Ascending aorta (tissue), 2 donors: ENCODE measurements around the gene CFAP70. TPM values are rescaled to one million over a fixed set of nuclear protein-coding genes. Genes with fewer than 3 reads are reported as not detected.

Experiments
- DNase-seq, 2 donors: peaks; one replicate each; pipeline ENCODE4 v3.0.0-alpha.2; 2019; ENCODE audit warnings: low spot score in 2 of 2
- H3K27ac ChIP-seq, 2 donors: fragments of 200-600 bp; sonication (generic); one replicate each; pipeline ENCODE4 v1.5.1; 2016 to 2017; ENCODE audit warnings: mild to moderate bottlenecking in 1 of 2
- H3K27me3 ChIP-seq: fragments of 200-600 bp; sonication (generic); one replicate; pipeline ENCODE4 v1.5.1; 2017
- H3K36me3 ChIP-seq, 2 donors: fragments of 200-600 bp; sonication (generic); one replicate each; pipeline ENCODE4 v1.5.1; 2016
- H3K4me1 ChIP-seq, 2 donors: fragments of 200-600 bp; sonication (generic); one replicate each; pipeline ENCODE4 v1.5.1; 2016 to 2017; ENCODE audit warnings: mild to moderate bottlenecking in 1 of 2
- H3K4me3 ChIP-seq, 2 donors: fragments of 200-600 bp; sonication (generic); one replicate each; pipeline ENCODE4 v1.5.1; 2016 to 2017; ENCODE audit warnings: mild to moderate bottlenecking in 1 of 2
- H3K9me3 ChIP-seq, 2 donors: fragments of 200-600 bp; sonication (generic); one replicate each; pipeline ENCODE4 v1.5.1; 2016
- intact Hi-C: fragments of 100-400 bp; cut with DNase I; formaldehyde crosslinking; loops from one replicate; pipeline ENCODE4 v1.15.1; 2023
- total RNA-seq: library from RNA; depleted of rRNA; stranded (reverse); fragments of >200 nt; gene quantifications from one replicate; pipeline ENCODE4 v1.1.0, GENCODE V29; 2016
- TF ChIP-seq, protein P1 (sequence below), 3 experiments: fragments of 200-600 bp in 2 of 3; fragments of 450-650 bp in 1 of 3; sonication (generic) in 2 of 3; IDR thresholded peaks; one replicate each; pipeline ENCODE4 v1.5.1; 2016 to 2019; ENCODE audit warnings: antibody characterized with exemption in 3 of 3, mild to moderate bottlenecking in 1 of 3, moderate library complexity in 1 of 3

CFAP70 gene
- total RNA-seq, 1 donor from 2014 or later: not detected

GRCh38 chr10:73252445-73253224, 106.0 kb downstream of the CFAP70 start, which contains the start of gene MRPS16:
Gene MRPS16 (minus strand): TSS chr10:73252644. CDS start chr10:73252482, 162 bp downstream.
- peaks cover 7 to 17% of the 10 kb centered on the region in 2 donors for H3K4me1 ChIP-seq
- H3K27me3 ChIP-seq: no peaks in the 10 kb centered on the region
- intact Hi-C loops: loop anchor here (2.0 to 5.0 kb wide), 2 partner anchors 156 to 245 kb away; partner anchors contain the start of genes P4HA1 and PPP3CB
- H3K4me3 ChIP-seq: peak within 1 kb of the TSS; percentile 74 to 89
- peak within 1 kb of the TSS; percentile 91 to 92 for H3K27ac ChIP-seq
- H3K36me3 ChIP-seq: peaks cover 0 to 11% of the 10 kb centered on the region in 2 donors
- TF ChIP-seq, protein P1, sequence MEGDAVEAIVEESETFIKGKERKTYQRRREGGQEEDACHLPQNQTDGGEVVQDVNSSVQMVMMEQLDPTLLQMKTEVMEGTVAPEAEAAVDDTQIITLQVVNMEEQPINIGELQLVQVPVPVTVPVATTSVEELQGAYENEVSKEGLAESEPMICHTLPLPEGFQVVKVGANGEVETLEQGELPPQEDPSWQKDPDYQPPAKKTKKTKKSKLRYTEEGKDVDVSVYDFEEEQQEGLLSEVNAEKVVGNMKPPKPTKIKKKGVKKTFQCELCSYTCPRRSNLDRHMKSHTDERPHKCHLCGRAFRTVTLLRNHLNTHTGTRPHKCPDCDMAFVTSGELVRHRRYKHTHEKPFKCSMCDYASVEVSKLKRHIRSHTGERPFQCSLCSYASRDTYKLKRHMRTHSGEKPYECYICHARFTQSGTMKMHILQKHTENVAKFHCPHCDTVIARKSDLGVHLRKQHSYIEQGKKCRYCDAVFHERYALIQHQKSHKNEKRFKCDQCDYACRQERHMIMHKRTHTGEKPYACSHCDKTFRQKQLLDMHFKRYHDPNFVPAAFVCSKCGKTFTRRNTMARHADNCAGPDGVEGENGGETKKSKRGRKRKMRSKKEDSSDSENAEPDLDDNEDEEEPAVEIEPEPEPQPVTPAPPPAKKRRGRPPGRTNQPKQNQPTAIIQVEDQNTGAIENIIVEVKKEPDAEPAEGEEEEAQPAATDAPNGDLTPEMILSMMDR (IDR thresholded peaks at IDR 0.05): no peak
- DNase-seq: peak; percentile 88 to 98
- H3K9me3 ChIP-seq: no peaks in the 10 kb centered on the region

- Histone ChIP-seq H3K4me1 (peaks cover 7 to 18% of the 10 kb centered on the region in 2 donors), H3K36me3 (peaks cover 0 to 11% of the 10 kb centered on the region in 2 donors), H3K27ac (peak overlapping the region; percentile 91 to 92), H3K9me3 (no peaks in the 10 kb centered on the region), H3K4me3 (peak overlapping the region; percentile 74 to 89), H3K27me3 (no peaks in the 10 kb centered on the region)
- no peak for DNase-seq
- TF ChIP-seq, protein P1 (IDR thresholded peaks at IDR 0.05): no peak
- intact Hi-C loops: loop anchor here (2.0 to 5.0 kb wide), 2 partner anchors 155 to 245 kb away; partner anchors contain the start of genes P4HA1 and PPP3CB
These were observed 106.8 kb downstream of the CFAP70 start for GRCh38 chr10:73251683-73252444.

GRCh38 chr10:73248259-73248724, 110.4 kb downstream of the CFAP70 start:
- Histone ChIP-seq H3K27me3 (no peaks in the 10 kb centered on the region), H3K27ac (peak overlapping the region; percentile 71 to 83), H3K4me1 (peaks cover 7 to 27% of the 10 kb centered on the region in 2 donors), H3K4me3 (no peak overlapping the region), H3K9me3 (no peaks in the 10 kb centered on the region), H3K36me3 (peaks cover 0 to 22% of the 10 kb centered on the region in 2 donors)
- DNase-seq: no peak
- intact Hi-C loops: loop anchor here (10.0 kb wide), 1 partner anchor 497 kb away; the partner anchor contains the start of gene SEC24C
- TF ChIP-seq, protein P1 (IDR thresholded peaks at IDR 0.05): no peak

GRCh38 chr10:73247509-73248258, 111.0 kb downstream of the CFAP70 start:
- H3K9me3 ChIP-seq: no peaks in the 10 kb centered on the region
- H3K27ac ChIP-seq: peak overlapping the region; percentile 71 to 83
- no peaks in the 10 kb centered on the region for H3K27me3 ChIP-seq
- DNase-seq: no peak
- TF ChIP-seq, protein P1 (IDR thresholded peaks at IDR 0.05): no peak
- peaks cover 7 to 27% of the 10 kb centered on the region in 2 donors for H3K4me1 ChIP-seq
- H3K36me3 ChIP-seq: peaks cover 2 to 28% of the 10 kb centered on the region in 2 donors
- peak overlapping the region; percentile 92 to 93 for H3K4me3 ChIP-seq
- intact Hi-C loops: loop anchor here (2.0 to 10.0 kb wide), 4 partner anchors 79 to 497 kb away; partner anchors contain the start of genes CFAP70, ECD, FAM149B1 and SEC24C
